Cardiac muscle cell (in vitro differentiated cells and primary cell): ENCODE data around the gene MMP28. TPM values are rescaled to one million over a fixed set of nuclear protein-coding genes. Genes with fewer than 3 reads are reported as not detected.

Experiments used
- DNase-seq, 2 donors: peaks; one replicate each; pipeline versions ENCODE4 v3.0.0 to v3.0.0-alpha.2; 2010 to 2017; ENCODE audit warnings: low read depth in 1 of 2, low spot score in 1 of 2
- H3K27ac ChIP-seq: fragments of 200-600 bp; sonication (generic); 2 replicates; pipeline ENCODE4 v1.5.1; 2016
- H3K27me3 ChIP-seq: fragments of 200-600 bp; sonication (generic); 2 replicates; pipeline ENCODE4 v1.6.0; 2016; ENCODE audit warnings: control low read depth
- H3K36me3 ChIP-seq: fragments of 200-600 bp; sonication (generic); 2 replicates; pipeline ENCODE4 v1.5.1; 2016; ENCODE audit warnings: control low read depth
- H3K4me1 ChIP-seq: fragments of 200-600 bp; sonication (generic); 2 replicates; pipeline ENCODE4 v1.8.1; 2017; ENCODE audit warnings: low read depth, mild to moderate bottlenecking, mixed run types
- H3K4me3 ChIP-seq: fragments of 200-600 bp; sonication (generic); 2 replicates; pipeline ENCODE4 v1.5.1; 2016; ENCODE audit warnings: mild to moderate bottlenecking
- H3K9me3 ChIP-seq: fragments of 200-600 bp; sonication (generic); 2 replicates; pipeline ENCODE4 v1.5.1; 2017; ENCODE audit warnings: low read depth, mild to moderate bottlenecking, control low read depth
- CTCF ChIP-seq: IDR thresholded peaks from 2 replicates; pipeline ENCODE4 v1.5.1; 2012; ENCODE audit warnings: low read depth, mild to moderate bottlenecking, low read length
- polyA plus RNA-seq: library from polyadenylated mRNA; unstranded; fragments of >200 nt; fragmentation: Nextera tagmentation; extraction: Ambion mirVana; gene quantifications from 2 replicates; pipeline ENCODE4 v1.2.1, GENCODE V29; 2016
- total RNA-seq: library from RNA; depleted of rRNA; stranded (reverse); fragments of >200 nt; gene quantifications from 2 replicates; pipeline ENCODE4 v1.2.3, GENCODE V29; 2016

The MMP28 gene
- total and polyA plus RNA-seq, 2 experiments from 2014 or later, result 0.84 TPM; not detected in 1

- Histone ChIP-seq H3K36me3 (no peaks in the 10 kb centered on the region), H3K9me3 (no peaks in the 10 kb centered on the region), H3K27ac (no peak overlapping the region), H3K4me1 (peaks cover 14% of the 10 kb centered on the region), H3K27me3 (no peaks in the 10 kb centered on the region), H3K4me3 (no peak overlapping the region)
- peak in 1 of 2 donors; percentile 41 for DNase-seq
- TF ChIP-seq CTCF, result no peak
These were observed 17.0 kb upstream of the MMP28 start for GRCh38 chr17:35812456-35812855.

- no peaks in the 10 kb centered on the region for H3K9me3 ChIP-seq
- no peak overlapping the region for H3K27ac ChIP-seq
- no peaks in the 10 kb centered on the region for H3K27me3 ChIP-seq
- peaks cover 14% of the 10 kb centered on the region for H3K4me1 ChIP-seq
- DNase-seq, result no peak
- H3K36me3 ChIP-seq, result no peaks in the 10 kb centered on the region
- TF ChIP-seq CTCF, result no peak
- peak overlapping the region; percentile 75 for H3K4me3 ChIP-seq
These were observed 16.3 kb upstream of the MMP28 start for GRCh38 chr17:35811759-35812158.

- Histone ChIP-seq H3K27ac (peak overlapping the region; percentile 98), H3K4me3 (peak overlapping the region; percentile 75), H3K27me3 (no peaks in the 10 kb centered on the region), H3K9me3 (no peaks in the 10 kb centered on the region), H3K36me3 (no peaks in the 10 kb centered on the region), H3K4me1 (peaks cover 14% of the 10 kb centered on the region)
- DNase-seq, result no peak
- no peak for TF ChIP-seq CTCF
These were observed 14.5 kb upstream of the MMP28 start for GRCh38 chr17:35809855-35810461.

GRCh38 chr17:35808962-35809854, 13.8 kb upstream of the MMP28 start, which contains the start of gene TAF15:
Gene TAF15 (plus strand): TSS chr17:35809484. CDS start chr17:35809570, 86 bp downstream.
- no peaks in the 10 kb centered on the region for H3K36me3 ChIP-seq
- H3K27me3 ChIP-seq, result no peaks in the 10 kb centered on the region
- DNase-seq, result peak; percentile 98 to 99
- peaks cover 14% of the 10 kb centered on the region for H3K4me1 ChIP-seq
- TF ChIP-seq CTCF, result peak; percentile 88
- H3K9me3 ChIP-seq, result no peaks in the 10 kb centered on the region
- H3K4me3 ChIP-seq, result peak within 1 kb of the TSS; percentile 75
- peak within 1 kb of the TSS; percentile 98 for H3K27ac ChIP-seq

- peak overlapping the region; percentile 98 for H3K27ac ChIP-seq
These were observed 13.0 kb upstream of the MMP28 start for GRCh38 chr17:35808240-35808961.

More at GRCh38 chr17:35808240-35808961, 13.0 kb upstream of the MMP28 start:
- no peak for DNase-seq
- Histone ChIP-seq H3K36me3 (no peaks in the 10 kb centered on the region), H3K9me3 (no peaks in the 10 kb centered on the region), H3K4me1 (peaks cover 14% of the 10 kb centered on the region), H3K4me3 (peak overlapping the region; percentile 75), H3K27me3 (no peaks in the 10 kb centered on the region)
- TF ChIP-seq CTCF, result no peak
